OCI-LY7 (cell line): ENCODE data around the gene CDK6. TPM values are rescaled to one million over a fixed set of nuclear protein-coding genes. Genes with fewer than 3 reads are reported as not detected.

Experiments
- BruUV-seq: library from RNA; stranded (reverse); fragments of 400-500 nt; replicated peaks from 2 replicates; lab custom pipeline; 2021; lab: Mats Ljungman, UMichigan
- CTCF ChIA-PET: fragments of 300-600 bp; sonication (Branson Sonifier 250); formaldehyde crosslinking; loops from one replicate; lab custom pipeline; 2022; ENCODE audit warnings: antibody characterized with exemption; ENCODE audit not compliant: unreplicated experiment; lab: Charles Lee
- POLR2A ChIA-PET: fragments of 300-600 bp; sonication (Branson Sonifier 250); formaldehyde crosslinking; loops from one replicate; lab custom pipeline; 2022; ENCODE audit warnings: antibody characterized with exemption; lab: Charles Lee
- DNase-seq: peaks from one replicate; pipeline ENCODE4 v3.0.0-alpha.2; 2015; ENCODE audit warnings: low spot score
- H2AFZ ChIP-seq: fragments of 200-600 bp; sonication (generic), shearing (Covaris generic); 2 replicates; pipeline ENCODE4 v1.6.1; 2014; ENCODE audit warnings: mild to moderate bottlenecking, antibody characterized with exemption, low read length, moderate library complexity
- H3K27ac ChIP-seq: fragments of 200-600 bp; sonication (generic); 2 replicates; pipeline ENCODE4 v1.5.1; 2014; ENCODE audit warnings: mixed run types, low read depth, mild to moderate bottlenecking, moderate library complexity, low read length, inconsistent platforms; ENCODE audit not compliant: poor library complexity, severe bottlenecking
- H3K36me3 ChIP-seq: fragments of 200-600 bp; sonication (generic); 2 replicates; pipeline ENCODE4 v1.6.1; 2014; ENCODE audit warnings: mild to moderate bottlenecking, antibody characterized with exemption, low read length, moderate library complexity, mixed read lengths; ENCODE audit not compliant: insufficient read depth
- H3K4me1 ChIP-seq: fragments of 200-600 bp; sonication (generic); 2 replicates; pipeline ENCODE4 v1.5.1; 2014; ENCODE audit warnings: mild to moderate bottlenecking, low read length; ENCODE audit not compliant: insufficient read depth, poor library complexity, severe bottlenecking
- H3K4me2 ChIP-seq: fragments of 200-600 bp; sonication (generic); 2 replicates; pipeline ENCODE4 v1.6.1; 2014; ENCODE audit warnings: mild to moderate bottlenecking, low read length
- H3K4me3 ChIP-seq: fragments of 200-600 bp; sonication (generic); 2 replicates; pipeline ENCODE4 v1.5.1; 2014; ENCODE audit warnings: mild to moderate bottlenecking, low read depth, low read length; ENCODE audit not compliant: poor library complexity, severe bottlenecking
- H3K79me2 ChIP-seq: fragments of 200-600 bp; sonication (generic); 2 replicates; pipeline ENCODE4 v1.6.1; 2016; ENCODE audit warnings: low read depth, mild to moderate bottlenecking, low read length, moderate library complexity, mixed read lengths; ENCODE audit not compliant: insufficient read depth
- H3K9me2 ChIP-seq: fragments of 200-600 bp; sonication (generic); 2 replicates; pipeline ENCODE4 v1.6.1; 2016; ENCODE audit warnings: mild to moderate bottlenecking, low read length, mixed read lengths; ENCODE audit not compliant: insufficient read depth
- H3K9me3 ChIP-seq: fragments of 200-600 bp; sonication (generic); 2 replicates; pipeline ENCODE4 v1.6.1; 2014; ENCODE audit warnings: mild to moderate bottlenecking, mixed run types, low read length, mixed read lengths
- H4K20me1 ChIP-seq: fragments of 200-600 bp; sonication (generic); 2 replicates; pipeline ENCODE4 v1.6.1; 2014; ENCODE audit warnings: mild to moderate bottlenecking, antibody characterized with exemption, low read length, moderate library complexity, mixed read lengths; ENCODE audit not compliant: insufficient read depth
- CTCF ChIP-seq: fragments of 200-600 bp; sonication (generic); conservative IDR thresholded peaks from 2 replicates; pipeline ENCODE4 v1.5.1; 2014; ENCODE audit warnings: mild to moderate bottlenecking, antibody characterized with exemption, low read length, moderate library complexity, mixed read lengths
- EZH2phosphoT487 ChIP-seq: fragments of 200-600 bp; sonication (generic); IDR thresholded peaks from 2 replicates; pipeline ENCODE4 v1.6.1; 2018; ENCODE audit warnings: low read depth, borderline replicate concordance, mild to moderate bottlenecking, mixed run types, antibody characterized with exemption, low read length, moderate library complexity, mixed read lengths
- intact Hi-C: fragments of 100-400 bp; cut with micrococcal nuclease; formaldehyde crosslinking; loops from one replicate; pipeline ENCODE4 v1.10.0; 2022; ENCODE audit not compliant: unreplicated experiment
- total RNA-seq, 2 experiments: library from RNA; depleted of rRNA in 1 of 2; stranded (reverse); fragments of >200 nt in 1 of 2; shearing (Covaris generic) in 1 of 2; gene quantifications; 2 replicates each; pipeline ENCODE4 v1.2.3, GENCODE V29; 2014 to 2022

The CDK6 gene
- total RNA-seq, 2 experiments from 2014 or later, result 35.5 to 44.1 TPM

- BruUV-seq, result no TSS peak
- Histone ChIP-seq H3K9me2 (no peaks in the 10 kb centered on the region), H3K4me1 (peaks cover 30% of the 10 kb centered on the region), H3K27ac (peak overlapping the region; percentile 86), H3K9me3 (no peaks in the 10 kb centered on the region), H3K36me3 (peaks cover 29% of the 10 kb centered on the region), H2AFZ (peak overlapping the region; percentile 57; the same call in 1 of the 2 replicates), H4K20me1 (no peaks in the 10 kb centered on the region), H3K4me2 (peak overlapping the region; percentile 95), H3K4me3 (peak overlapping the region; percentile 77), H3K79me2 (peaks cover 53% of the 10 kb centered on the region)
- intact Hi-C loops, result loop anchor here (1.0 to 10.0 kb wide), 8 partner anchors 19 to 888 kb away; partner anchors contain the start of genes AKAP9, ANKIB1, KRIT1 and VPS50
- TF ChIP-seq CTCF (no peak), EZH2phosphoT487 (no peak)
- CTCF ChIA-PET, result interaction anchor here (0.8 to 1.3 kb wide), 5 partner anchors 15 to 212 kb away, joined by 3 to 5 read pairs (median 3); no protein-coding TSS in a partner anchor
- no peak for DNase-seq
- POLR2A ChIA-PET, result interaction anchor here (0.6 to 5.0 kb wide), 7 partner anchors 10 to 304 kb away, joined by 3 to 45 read pairs (median 3); partner anchors contain the start of genes PEX1 and RBM48
These were observed 3.8 kb downstream of the CDK6 start for GRCh38 chr7:92832534-92833023.

DNA sequence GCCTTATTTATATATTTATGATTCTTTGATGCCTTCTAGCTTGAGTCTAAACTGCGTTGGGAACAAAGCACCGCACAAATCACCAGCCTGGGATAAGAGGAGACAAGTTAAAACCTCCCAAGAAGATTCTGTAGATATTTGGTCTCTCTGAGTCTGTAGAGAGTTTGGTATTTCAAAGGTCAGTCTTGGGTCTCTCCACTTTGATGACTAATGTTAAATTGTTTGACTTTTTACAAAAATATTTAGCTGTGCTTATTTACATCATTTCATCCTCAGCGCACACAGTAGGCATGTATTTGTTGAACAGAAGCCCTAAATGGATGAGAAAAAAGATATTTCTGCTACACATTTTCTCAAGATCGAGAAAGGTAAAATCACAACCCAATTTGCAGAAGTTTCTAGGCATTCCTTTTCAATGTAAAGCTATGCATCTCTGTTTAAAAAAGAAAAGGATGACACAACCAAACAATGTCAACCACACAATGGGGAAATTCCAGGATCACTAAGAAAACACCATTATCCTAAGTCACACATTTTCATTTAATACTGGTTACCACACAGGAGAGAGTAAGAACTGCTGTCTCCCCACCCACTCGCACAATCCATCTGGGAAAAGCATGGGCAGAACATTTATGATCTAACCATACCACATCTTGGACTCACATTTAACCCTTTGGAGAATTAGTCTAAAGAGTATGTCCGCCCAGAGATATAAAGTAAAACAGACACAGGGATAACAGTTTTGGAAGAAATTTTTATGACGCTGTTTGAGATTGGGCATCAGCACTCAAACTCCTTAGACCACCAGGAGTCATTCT, 4.4 kb downstream of the CDK6 start:
- Histone ChIP-seq H3K9me2 (no peaks in the 10 kb centered on the region), H3K27ac (peak overlapping the region; percentile 86), H3K79me2 (peaks cover 59% of the 10 kb centered on the region), H2AFZ (peak overlapping the region; percentile 57; the same call in 1 of the 2 replicates), H3K4me3 (peak overlapping the region; percentile 77), H3K4me1 (peaks cover 30% of the 10 kb centered on the region), H3K4me2 (peak overlapping the region; percentile 95), H4K20me1 (no peaks in the 10 kb centered on the region), H3K9me3 (no peaks in the 10 kb centered on the region), H3K36me3 (peaks cover 35% of the 10 kb centered on the region)
- POLR2A ChIA-PET, result interaction anchor here (0.7 to 5.0 kb wide), 10 partner anchors 9 to 832 kb away, joined by 3 to 45 read pairs (median 4); partner anchors contain the start of gene SAMD9
- DNase-seq, result no peak
- no TSS peak for BruUV-seq
- intact Hi-C loops, result loop anchor here (10.0 kb wide), 4 partner anchors 223 to 887 kb away; partner anchors contain the start of genes AKAP9, ANKIB1, KRIT1 and VPS50
- no peak for TF ChIP-seq CTCF
- TF ChIP-seq EZH2phosphoT487, result no peak
- CTCF ChIA-PET, result interaction anchor here (1.1 to 1.3 kb wide), 2 partner anchors 20 to 31 kb away, joined by 3 to 5 read pairs; no protein-coding TSS in a partner anchor
